Osteocyte (in vitro differentiated cells): Measurements from ENCODE around the gene MFSD2B. TPM values are rescaled to one million over a fixed set of nuclear protein-coding genes. Genes with fewer than 3 reads are reported as not detected.

Experiments
- DNase-seq: peaks from one replicate; pipeline ENCODE4 v3.0.0; 2021; ENCODE audit warnings: mixed read lengths; ENCODE audit not compliant: unreplicated experiment; ENCODE audit errors: extremely low spot score
- H3K27ac Mint-ChIP-seq: one replicate; pipeline ENCODE4 v1.8.0; 2021; ENCODE audit warnings: mild to moderate bottlenecking, mixed read lengths; ENCODE audit not compliant: unreplicated experiment
- H3K27me3 Mint-ChIP-seq: one replicate; pipeline ENCODE4 v1.8.0; 2021; ENCODE audit warnings: mixed read lengths; ENCODE audit not compliant: unreplicated experiment
- H3K36me3 Mint-ChIP-seq: one replicate; pipeline ENCODE4 v1.8.0; 2021; ENCODE audit warnings: mixed read lengths; ENCODE audit not compliant: unreplicated experiment
- H3K4me1 Mint-ChIP-seq: one replicate; pipeline ENCODE4 v1.8.0; 2021; ENCODE audit warnings: mixed read lengths; ENCODE audit not compliant: unreplicated experiment
- H3K4me3 Mint-ChIP-seq: one replicate; pipeline ENCODE4 v1.8.0; 2021; ENCODE audit warnings: mild to moderate bottlenecking, moderate library complexity, mixed read lengths; ENCODE audit not compliant: unreplicated experiment
- H3K9me3 Mint-ChIP-seq: one replicate; pipeline ENCODE4 v1.8.0; 2021; ENCODE audit warnings: mixed read lengths; ENCODE audit not compliant: unreplicated experiment
- CTCF ChIP-seq: fragments of 200-600 bp; sonication (generic); IDR thresholded peaks from 2 replicates; pipeline ENCODE4 v1.5.0; 2021; ENCODE audit warnings: antibody characterized with exemption, mild to moderate bottlenecking, moderate library complexity
- total RNA-seq: library from RNA; stranded (reverse); gene quantifications from 2 replicates; pipeline ENCODE4 v1.2.1, GENCODE V29; 2021

Gene MFSD2B
- total RNA-seq, 1 donor from 2014 or later: not detected

- Mint-ChIP-seq H3K36me3 (no peaks in the 10 kb centered on the region), H3K27me3 (no peaks in the 10 kb centered on the region), H3K9me3 (no peaks in the 10 kb centered on the region), H3K4me3 (no peak overlapping the region), H3K27ac (peak overlapping the region; percentile 78), H3K4me1 (peaks cover 23% of the 10 kb centered on the region)
- no peak for DNase-seq
- TF ChIP-seq CTCF: no peak
Observed at GRCh38 chr2:24016376-24016761, 6.5 kb downstream of the MFSD2B start.

GRCh38 chr2:24016853-24017703 lies 7.2 kb downstream of the MFSD2B start:
- Mint-ChIP-seq H3K4me1 (peaks cover 17% of the 10 kb centered on the region), H3K27me3 (no peaks in the 10 kb centered on the region), H3K9me3 (no peaks in the 10 kb centered on the region), H3K36me3 (no peaks in the 10 kb centered on the region), H3K27ac (peak overlapping the region; percentile 78), H3K4me3 (no peak overlapping the region)
- no peak for TF ChIP-seq CTCF
- no peak for DNase-seq

- peak overlapping the region; percentile 41 for H3K27ac Mint-ChIP-seq
- peaks cover 17% of the 10 kb centered on the region for H3K4me1 Mint-ChIP-seq
- H3K9me3 Mint-ChIP-seq: no peaks in the 10 kb centered on the region
- DNase-seq: no peak
- H3K27me3 Mint-ChIP-seq: no peaks in the 10 kb centered on the region
- H3K36me3 Mint-ChIP-seq: peaks cover 1% of the 10 kb centered on the region
- H3K4me3 Mint-ChIP-seq: no peak overlapping the region
- no peak for TF ChIP-seq CTCF
Observed at GRCh38 chr2:24017711-24018110, 7.8 kb downstream of the MFSD2B start.

- Mint-ChIP-seq H3K4me1 (peaks cover 17% of the 10 kb centered on the region), H3K27me3 (no peaks in the 10 kb centered on the region), H3K9me3 (no peaks in the 10 kb centered on the region), H3K36me3 (peaks cover 6% of the 10 kb centered on the region), H3K4me3 (no peak overlapping the region), H3K27ac (peak overlapping the region; percentile 41)
- no peak for TF ChIP-seq CTCF
- DNase-seq: no peak
Observed at GRCh38 chr2:24018241-24018640, 8.4 kb downstream of the MFSD2B start.

- H3K27me3 Mint-ChIP-seq: no peaks in the 10 kb centered on the region
- H3K4me3 Mint-ChIP-seq: no peak overlapping the region
- no peak overlapping the region for H3K27ac Mint-ChIP-seq
- no peak for TF ChIP-seq CTCF
- DNase-seq: no peak
- H3K36me3 Mint-ChIP-seq: peaks cover 8% of the 10 kb centered on the region
- H3K9me3 Mint-ChIP-seq: no peaks in the 10 kb centered on the region
- H3K4me1 Mint-ChIP-seq: peaks cover 16% of the 10 kb centered on the region
Observed at GRCh38 chr2:24019729-24020128, 9.8 kb downstream of the MFSD2B start.
